HEK293 (cell line): ENCODE measurements around the gene PIN1.

Experiments
- CTCF ChIA-PET: fragments of 350-600 bp; formaldehyde crosslinking; extraction: SDS; loops from one replicate; lab custom pipeline; 2021; ENCODE audit warnings: antibody characterized with exemption; lab: Yijun Ruan, JAX
- POLR2A ChIA-PET: fragments of 300-600 bp; formaldehyde crosslinking; extraction: SDS; loops from one replicate; lab custom pipeline; 2020; ENCODE audit warnings: antibody characterized with exemption, inconsistent platforms; lab: Yijun Ruan, JAX
- H3K27ac ChIP-seq: fragments of 200-500 bp; sonication (Bioruptor generic); 2 replicates; pipeline ENCODE4 v1.5.1; 2014; ENCODE audit warnings: low read depth, low read length, control low read depth, inconsistent platforms; ENCODE audit errors: extremely low read depth
- H3K36me3 ChIP-seq, 2 experiments: fragments of 200-500 bp in 1 of 2; sonication (Bioruptor generic) in 1 of 2; 1 replicate in 1 of 2; 2 replicates in 1 of 2; pipeline ENCODE4 v1.5.1; 2014 to 2017; ENCODE audit warnings: inconsistent platforms in 2 of 2, low read length in 2 of 2; ENCODE audit not compliant: control insufficient read depth in 2 of 2, insufficient read depth in 1 of 2
- H3K4me1 ChIP-seq: fragments of 200-500 bp; sonication (Bioruptor generic); 2 replicates; pipeline ENCODE4 v1.5.1; 2014; ENCODE audit warnings: mild to moderate bottlenecking, low read length, inconsistent platforms; ENCODE audit not compliant: control insufficient read depth, insufficient read depth
- H3K4me3 ChIP-seq: 2 replicates; pipeline ENCODE4 v1.5.1; 2011; ENCODE audit warnings: low read depth, mild to moderate bottlenecking, control low read depth, low read length, moderate library complexity
- H3K9me3 ChIP-seq: fragments of 200-500 bp; sonication (Bioruptor generic); 2 replicates; pipeline ENCODE4 v1.5.1; 2014; ENCODE audit warnings: low read depth, low read length, inconsistent platforms; ENCODE audit not compliant: control insufficient read depth, insufficient read depth
- GFI1B ChIP-seq: fragments of 450-650 bp; formaldehyde crosslinking; IDR thresholded peaks from 2 replicates; pipeline ENCODE4 v1.5.1; 2016; ENCODE audit warnings: missing biosample characterization, missing genetic modification characterization
- GLIS2 ChIP-seq: fragments of 450-650 bp; formaldehyde crosslinking; IDR thresholded peaks from 2 replicates; pipeline ENCODE4 v1.5.1; 2016; ENCODE audit warnings: missing biosample characterization, missing genetic modification characterization
- HOXC10 ChIP-seq: sonication (generic); formaldehyde crosslinking; IDR thresholded peaks from 2 replicates; pipeline ENCODE4 v1.8.1; 2023; ENCODE audit warnings: mild to moderate bottlenecking, missing genetic modification reagents
- KLF16 ChIP-seq: fragments of 450-650 bp; formaldehyde crosslinking; IDR thresholded peaks from 2 replicates; pipeline ENCODE4 v1.5.1; 2017; ENCODE audit warnings: missing biosample characterization, missing genetic modification characterization
- MEIS1 ChIP-seq: sonication (generic); formaldehyde crosslinking; IDR thresholded peaks from 2 replicates; pipeline ENCODE4 v1.8.1; 2022; ENCODE audit warnings: missing genetic modification reagents, mild to moderate bottlenecking, borderline replicate concordance
- PATZ1 ChIP-seq: fragments of 450-650 bp; formaldehyde crosslinking; IDR thresholded peaks from 2 replicates; pipeline ENCODE4 v1.5.1; 2016; ENCODE audit warnings: missing biosample characterization, missing genetic modification characterization
- REPIN1 ChIP-seq: fragments of 450-650 bp; formaldehyde crosslinking; IDR thresholded peaks from 2 replicates; pipeline ENCODE4 v1.5.1; 2017; ENCODE audit warnings: missing biosample characterization, missing genetic modification characterization, low read depth
- SP2 ChIP-seq: fragments of 450-650 bp; formaldehyde crosslinking; IDR thresholded peaks from 2 replicates; pipeline ENCODE4 v1.5.1; 2016; ENCODE audit warnings: missing biosample characterization, missing genetic modification characterization
- YY1 ChIP-seq: fragments of 450-650 bp; formaldehyde crosslinking; IDR thresholded peaks from 2 replicates; pipeline ENCODE4 v1.5.1; 2018; ENCODE audit warnings: missing biosample characterization, missing genetic modification characterization
- ZBTB44 ChIP-seq: fragments of 450-650 bp; IDR thresholded peaks from 2 replicates; pipeline ENCODE4 v1.5.1; 2018; ENCODE audit warnings: missing biosample characterization, mild to moderate bottlenecking, missing genetic modification characterization
- ZFP3 ChIP-seq: fragments of 450-650 bp; formaldehyde crosslinking; IDR thresholded peaks from 2 replicates; pipeline ENCODE4 v1.5.1; 2016; ENCODE audit warnings: low read depth, missing biosample characterization, missing genetic modification characterization
- ZNF16 ChIP-seq: fragments of 450-650 bp; formaldehyde crosslinking; IDR thresholded peaks from 2 replicates; pipeline ENCODE4 v1.5.1; 2016; ENCODE audit warnings: low read depth, missing biosample characterization, missing genetic modification characterization
- ZNF211 ChIP-seq: fragments of 450-650 bp; formaldehyde crosslinking; IDR thresholded peaks from 2 replicates; pipeline ENCODE4 v1.5.1; 2016; ENCODE audit warnings: low read depth, missing biosample characterization, missing genetic modification characterization
- ZNF221 ChIP-seq: fragments of 450-650 bp; formaldehyde crosslinking; IDR thresholded peaks from 2 replicates; pipeline ENCODE4 v1.5.1; 2017; ENCODE audit warnings: missing biosample characterization, missing genetic modification characterization, borderline replicate concordance
- ZNF433 ChIP-seq: fragments of 450-650 bp; formaldehyde crosslinking; IDR thresholded peaks from 2 replicates; pipeline ENCODE4 v1.5.1; 2016; ENCODE audit warnings: missing biosample characterization, missing genetic modification characterization, low read depth
- ZNF629 ChIP-seq: fragments of 450-650 bp; formaldehyde crosslinking; IDR thresholded peaks from 2 replicates; pipeline ENCODE4 v1.5.1; 2017; ENCODE audit warnings: missing biosample characterization, missing genetic modification characterization
- ZNF76 ChIP-seq: fragments of 450-650 bp; formaldehyde crosslinking; IDR thresholded peaks from 2 replicates; pipeline ENCODE4; 2016; ENCODE audit warnings: low read depth, missing biosample characterization, missing genetic modification characterization, borderline replicate concordance
- ZNF777 ChIP-seq: fragments of 450-650 bp; formaldehyde crosslinking; IDR thresholded peaks from 2 replicates; pipeline ENCODE4 v1.5.1; 2017; ENCODE audit warnings: missing biosample characterization, missing genetic modification characterization, borderline replicate concordance
- ZNF792 ChIP-seq: fragments of 450-650 bp; formaldehyde crosslinking; IDR thresholded peaks from 2 replicates; pipeline ENCODE4 v1.5.1; 2016; ENCODE audit warnings: missing biosample characterization, missing genetic modification characterization
- TF ChIP-seq, protein P1 (sequence below): fragments of 450-650 bp; formaldehyde crosslinking; IDR thresholded peaks from 2 replicates; pipeline ENCODE4 v1.5.1; 2016; ENCODE audit warnings: missing biosample characterization, missing genetic modification characterization
- TF ChIP-seq, protein P2 (sequence below): fragments of 450-650 bp; formaldehyde crosslinking; IDR thresholded peaks from 2 replicates; pipeline ENCODE4 v1.5.1; 2016; ENCODE audit warnings: missing biosample characterization, missing genetic modification characterization

The PIN1 gene

DNA sequence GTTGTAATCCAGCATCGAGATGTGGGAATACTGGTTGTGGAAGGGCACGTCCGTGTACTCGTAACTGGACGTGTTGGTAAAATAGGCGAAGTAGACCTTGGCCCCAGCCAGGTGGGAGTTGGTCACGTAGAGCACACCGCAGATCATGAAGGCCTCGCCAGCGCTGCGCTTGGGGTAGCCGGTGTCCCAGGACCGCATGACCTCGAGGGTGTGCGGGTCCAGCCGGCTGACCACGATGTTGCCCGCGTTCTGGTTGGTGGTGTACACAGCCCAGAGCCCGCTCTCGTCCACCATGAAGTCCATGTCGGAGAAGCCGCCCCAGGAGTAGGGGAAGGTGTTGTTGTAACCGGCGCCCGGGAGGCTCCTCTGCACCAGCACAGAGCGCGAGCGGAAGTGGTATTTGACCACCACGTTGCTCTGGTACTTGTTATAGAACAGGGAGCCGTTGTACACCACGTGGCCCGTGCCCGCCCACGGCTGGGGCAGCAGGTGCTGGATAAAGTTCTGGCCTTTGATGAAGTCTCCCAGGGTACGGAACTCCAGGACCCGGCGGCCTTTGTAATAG, 19.2 kb downstream of the PIN1 start (continued):
- TF ChIP-seq, protein P1, sequence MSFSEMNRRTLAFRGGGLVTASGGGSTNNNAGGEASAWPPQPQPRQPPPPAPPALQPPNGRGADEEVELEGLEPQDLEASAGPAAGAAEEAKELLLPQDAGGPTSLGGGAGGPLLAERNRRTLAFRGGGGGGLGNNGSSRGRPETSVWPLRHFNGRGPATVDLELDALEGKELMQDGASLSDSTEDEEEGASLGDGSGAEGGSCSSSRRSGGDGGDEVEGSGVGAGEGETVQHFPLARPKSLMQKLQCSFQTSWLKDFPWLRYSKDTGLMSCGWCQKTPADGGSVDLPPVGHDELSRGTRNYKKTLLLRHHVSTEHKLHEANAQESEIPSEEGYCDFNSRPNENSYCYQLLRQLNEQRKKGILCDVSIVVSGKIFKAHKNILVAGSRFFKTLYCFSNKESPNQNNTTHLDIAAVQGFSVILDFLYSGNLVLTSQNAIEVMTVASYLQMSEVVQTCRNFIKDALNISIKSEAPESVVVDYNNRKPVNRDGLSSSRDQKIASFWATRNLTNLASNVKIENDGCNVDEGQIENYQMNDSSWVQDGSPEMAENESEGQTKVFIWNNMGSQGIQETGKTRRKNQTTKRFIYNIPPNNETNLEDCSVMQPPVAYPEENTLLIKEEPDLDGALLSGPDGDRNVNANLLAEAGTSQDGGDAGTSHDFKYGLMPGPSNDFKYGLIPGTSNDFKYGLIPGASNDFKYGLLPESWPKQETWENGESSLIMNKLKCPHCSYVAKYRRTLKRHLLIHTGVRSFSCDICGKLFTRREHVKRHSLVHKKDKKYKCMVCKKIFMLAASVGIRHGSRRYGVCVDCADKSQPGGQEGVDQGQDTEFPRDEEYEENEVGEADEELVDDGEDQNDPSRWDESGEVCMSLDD (tag by site-specific recombination), result no peak
- TF ChIP-seq SP2 (no peak), ZNF16 (no peak)

DNA sequence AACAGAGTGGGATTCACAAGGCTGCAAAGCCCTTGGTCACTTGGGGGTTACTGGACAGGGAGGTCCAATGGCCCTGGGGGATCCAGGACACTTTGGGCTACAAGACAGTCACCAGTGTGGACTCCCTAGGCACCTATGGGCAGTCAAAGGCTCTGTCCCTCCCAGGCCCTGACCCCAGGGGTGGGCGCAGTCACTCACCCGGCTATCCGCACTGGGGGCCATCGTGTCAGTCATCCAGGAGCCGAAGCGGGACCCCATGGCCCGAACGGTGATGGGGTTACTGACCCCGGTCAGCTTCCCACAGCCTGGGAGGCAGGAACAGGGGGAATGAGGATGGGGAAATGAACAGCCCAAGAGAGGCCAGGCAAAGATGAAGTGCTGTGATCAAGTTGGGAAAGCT, 21.5 kb downstream of the PIN1 start:
- TF ChIP-seq ZNF433 (tag by site-specific recombination) (no peak), MEIS1 (no peak), YY1 (tag by site-specific recombination) (no peak), ZFP3 (tag by site-specific recombination) (no peak), GLIS2 (no peak), PATZ1 (tag by site-specific recombination) (no peak), HOXC10 (CRISPR knock-in tag) (no peak), ZNF629 (no peak), ZNF211 (no peak), ZNF221 (tag by site-specific recombination) (no peak), KLF16 (tag by site-specific recombination) (no peak), ZNF777 (no peak), ZNF76 (tag by site-specific recombination) (no peak), GFI1B (tag by site-specific recombination) (no peak), ZBTB44 (tag by site-specific recombination) (no peak), ZNF792 (tag by site-specific recombination) (no peak), ZNF16 (no peak), REPIN1 (tag by site-specific recombination) (no peak)
- TF ChIP-seq, protein P2, sequence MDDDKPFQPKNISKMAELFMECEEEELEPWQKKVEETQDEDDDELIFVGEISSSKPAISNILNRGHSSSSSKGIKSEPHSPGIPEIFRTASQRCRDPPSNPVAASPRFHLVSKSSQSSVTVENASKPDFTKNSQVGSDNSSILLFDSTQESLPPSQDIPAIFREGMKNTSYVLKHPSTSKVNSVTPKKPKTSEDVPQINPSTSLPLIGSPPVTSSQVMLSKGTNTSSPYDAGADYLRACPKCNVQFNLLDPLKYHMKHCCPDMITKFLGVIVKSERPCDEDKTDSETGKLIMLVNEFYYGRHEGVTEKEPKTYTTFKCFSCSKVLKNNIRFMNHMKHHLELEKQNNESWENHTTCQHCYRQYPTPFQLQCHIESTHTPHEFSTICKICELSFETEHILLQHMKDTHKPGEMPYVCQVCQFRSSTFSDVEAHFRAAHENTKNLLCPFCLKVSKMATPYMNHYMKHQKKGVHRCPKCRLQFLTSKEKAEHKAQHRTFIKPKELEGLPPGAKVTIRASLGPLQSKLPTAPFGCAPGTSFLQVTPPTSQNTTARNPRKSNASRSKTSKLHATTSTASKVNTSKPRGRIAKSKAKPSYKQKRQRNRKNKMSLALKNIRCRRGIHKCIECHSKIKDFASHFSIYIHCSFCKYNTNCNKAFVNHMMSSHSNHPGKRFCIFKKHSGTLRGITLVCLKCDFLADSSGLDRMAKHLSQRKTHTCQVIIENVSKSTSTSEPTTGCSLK (tag by site-specific recombination), result no peak
- TF ChIP-seq, all 188 proteins: peak for 0
- no peak overlapping the region for H3K27ac ChIP-seq
- H3K36me3 ChIP-seq, result peaks cover 0 to 6% of the 10 kb centered on the region in 2 experiments; a peak in 1 of 3 replicates
- H3K4me3 ChIP-seq, result no peak overlapping the region
- H3K9me3 ChIP-seq, result no peaks in the 10 kb centered on the region
- no peaks in the 10 kb centered on the region for H3K4me1 ChIP-seq
- POLR2A ChIA-PET, result no interaction called here
- CTCF ChIA-PET, result no interaction called here
